Dermis microvascular lymphatic vessel endothelial cell (primary cell): Measurements from ENCODE around the gene FUNDC2. TPM values are rescaled to one million over a fixed set of nuclear protein-coding genes. Genes with fewer than 3 reads are reported as not detected.

Source experiments
- DNase-seq, 2 donors: peaks; one replicate each; pipeline versions ENCODE4 v3.0.0 to v3.0.0-alpha.2; 2010; ENCODE audit warnings: low read depth in 2 of 2
- total RNA-seq: library from RNA; depleted of rRNA; stranded (reverse); fragments of >200 nt; gene quantifications from 2 replicates; pipeline ENCODE4 v1.2.1, GENCODE V29; 2014

Gene FUNDC2
- total RNA-seq, 1 donor from 2014 or later = 39.8 TPM

DNA sequence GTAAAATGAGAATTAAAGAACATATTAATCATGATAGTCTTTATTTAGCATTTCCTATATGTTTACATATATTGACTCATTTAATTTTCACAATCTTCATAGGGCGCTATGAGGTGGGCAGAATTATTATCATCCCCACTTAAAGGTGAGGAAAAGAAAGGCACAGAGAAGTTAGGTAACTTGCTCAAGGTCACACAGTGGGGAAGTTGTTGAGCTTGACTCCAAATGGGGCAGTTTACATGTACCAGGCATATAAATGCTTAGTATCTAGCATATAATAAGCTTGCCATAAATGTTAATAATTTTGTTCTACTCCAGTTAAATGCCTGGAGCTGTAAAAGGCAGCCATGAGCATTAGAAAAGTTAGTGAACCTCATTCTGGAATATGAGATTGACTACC is 42.8 kb downstream of the FUNDC2 start:
- DNase-seq = no peak

DNA sequence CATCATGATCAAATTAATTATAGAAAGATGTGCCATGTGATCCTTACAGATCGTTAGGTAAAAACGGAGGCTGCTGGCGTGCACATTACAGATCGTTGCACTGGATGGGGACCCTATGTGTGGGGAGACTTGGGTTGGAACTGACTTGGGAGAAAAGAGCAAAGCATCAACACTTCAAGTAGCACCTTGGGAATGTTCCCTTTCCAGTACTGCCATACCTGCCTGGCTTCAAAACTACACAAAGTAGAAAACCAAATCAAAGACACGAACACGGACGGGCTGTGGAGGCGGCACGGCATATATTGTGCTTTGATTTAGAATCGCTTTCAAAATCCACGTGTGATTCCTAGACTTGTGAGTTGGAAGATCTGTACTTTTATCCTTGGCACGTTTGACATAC is 43.4 kb downstream of the FUNDC2 start:
- DNase-seq = peak in 1 of 2 donors; percentile 0

DNA sequence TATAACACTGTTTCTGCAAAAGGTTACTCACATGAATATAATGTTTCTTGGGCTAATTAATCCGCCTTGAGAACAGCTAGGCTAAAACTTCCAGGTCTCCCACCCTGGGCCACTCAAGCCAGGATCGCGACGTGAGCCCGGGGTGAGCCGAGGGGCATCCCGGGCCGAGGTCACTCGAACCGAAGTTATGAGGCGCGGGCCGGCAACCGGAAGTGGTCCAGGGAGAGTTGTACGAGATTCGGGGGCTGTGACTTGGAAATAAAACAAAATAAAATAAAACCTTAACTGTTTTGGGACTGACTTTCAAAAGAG is 44.0 kb downstream of the FUNDC2 start:
- peak in 1 of 2 donors; percentile 1 for DNase-seq

DNA sequence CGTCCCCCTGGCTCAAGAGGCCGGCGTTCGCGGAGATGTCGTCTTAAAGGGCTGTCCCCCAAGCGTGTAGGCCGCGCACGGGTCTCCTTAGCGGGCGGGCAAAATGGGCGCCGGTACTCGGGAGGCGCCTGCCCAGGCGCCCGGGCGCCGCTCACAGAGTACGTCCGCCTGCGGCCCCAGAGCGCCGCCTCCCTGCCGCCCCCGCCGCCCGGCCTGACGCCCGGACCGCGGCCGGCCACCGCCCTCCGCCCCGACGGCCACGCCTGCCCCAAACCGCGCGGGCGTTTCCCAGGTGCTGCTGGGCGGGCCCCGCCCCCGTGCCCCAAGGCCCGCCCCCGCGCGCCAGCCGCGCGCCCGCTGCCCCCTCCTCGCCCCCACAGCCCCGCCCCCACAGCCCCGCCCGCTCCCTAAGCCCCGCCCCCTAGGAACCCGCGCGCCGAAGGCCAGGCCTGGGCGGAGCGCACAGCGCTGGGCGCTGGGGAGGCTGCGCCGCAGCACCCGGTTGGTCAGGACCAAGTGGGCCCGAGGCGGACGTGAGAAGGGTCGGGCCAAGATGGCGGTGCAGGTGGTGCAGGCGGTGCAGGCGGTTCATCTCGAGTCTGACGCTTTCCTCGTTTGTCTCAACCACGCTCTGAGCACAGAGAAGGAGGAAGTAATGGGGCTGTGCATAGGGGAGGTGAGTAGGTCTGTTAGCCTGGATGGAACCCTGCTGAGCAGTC is 44.5 kb downstream of the FUNDC2 start, which contains the start of the genes BRCC3, CMC4 and MTCP1:
BRCC3 (plus strand) TSS at position 534 of the 719 bp plus-strand sequence; CDS start at position 554, 20 bp downstream.
CMC4 (minus strand) TSS at position 162 of the 719 bp plus-strand sequence. CDS start 7,113 bp downstream, outside the sequence.
MTCP1 (minus strand) TSS at position 162 of the 719 bp plus-strand sequence. CDS start 5,126 bp downstream, outside the sequence.
- DNase-seq = peak; percentile 62 to 86

DNA sequence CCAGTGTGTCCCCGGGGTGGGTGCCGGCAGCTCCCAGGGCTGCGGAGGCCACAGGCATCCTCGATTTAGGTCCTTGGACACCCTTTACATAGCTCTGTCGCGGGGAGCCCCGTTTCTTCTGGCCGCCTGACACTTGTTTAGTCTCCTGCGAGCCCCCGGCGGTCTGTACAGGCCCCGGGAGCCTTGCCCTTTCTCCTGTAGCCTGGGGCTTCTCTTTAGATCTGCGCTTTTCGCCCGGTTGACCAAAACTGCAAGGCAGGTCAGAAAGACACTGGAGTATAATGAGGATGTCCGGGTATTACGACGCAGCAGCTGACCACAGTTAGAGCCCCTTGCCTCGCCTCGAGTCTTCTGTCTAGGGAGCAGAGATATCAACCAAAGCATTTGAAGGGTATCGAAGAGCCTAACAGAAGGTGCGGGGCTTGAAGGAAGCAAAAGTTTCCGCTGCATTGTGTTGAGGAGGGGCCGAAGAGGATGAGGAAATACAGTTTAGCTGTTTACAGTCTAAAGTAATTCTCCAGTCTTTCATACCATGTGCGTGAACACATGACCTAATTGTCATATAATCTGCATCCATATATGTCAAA is 45.1 kb downstream of the FUNDC2 start:
- DNase-seq = peak in 1 of 2 donors; percentile 24

DNA sequence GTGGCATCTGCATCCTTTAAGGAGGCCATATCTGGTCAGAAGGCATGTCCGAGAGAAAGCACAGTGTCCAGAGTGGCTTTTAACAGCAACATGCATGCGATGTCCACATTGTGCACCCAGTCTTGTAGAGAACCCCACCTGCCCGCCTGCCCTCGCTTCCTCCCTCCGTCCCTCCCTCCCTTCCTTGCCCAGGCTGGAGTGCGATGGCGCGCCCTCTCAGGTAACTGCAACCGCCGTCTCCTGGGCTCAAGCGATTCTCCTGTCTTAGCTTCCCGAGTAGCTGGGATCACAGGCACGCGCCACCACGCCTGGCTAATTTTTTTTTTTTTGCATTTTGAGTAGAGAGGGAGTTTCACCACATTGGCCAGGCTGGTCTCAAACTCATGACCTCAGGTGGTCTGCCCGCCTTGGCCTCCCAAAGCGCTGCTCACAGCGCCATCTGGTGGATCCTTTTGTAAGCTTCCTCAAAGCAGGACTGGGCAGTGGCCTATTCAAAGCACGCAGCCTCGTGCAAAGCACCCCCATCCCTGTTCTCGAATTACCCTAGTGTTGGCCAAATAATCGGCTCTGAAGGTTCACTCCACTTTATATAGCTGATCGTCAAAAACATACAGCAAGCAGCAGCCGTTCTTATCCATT is 59.7 kb downstream of the FUNDC2 start:
- no peak for DNase-seq

DNA sequence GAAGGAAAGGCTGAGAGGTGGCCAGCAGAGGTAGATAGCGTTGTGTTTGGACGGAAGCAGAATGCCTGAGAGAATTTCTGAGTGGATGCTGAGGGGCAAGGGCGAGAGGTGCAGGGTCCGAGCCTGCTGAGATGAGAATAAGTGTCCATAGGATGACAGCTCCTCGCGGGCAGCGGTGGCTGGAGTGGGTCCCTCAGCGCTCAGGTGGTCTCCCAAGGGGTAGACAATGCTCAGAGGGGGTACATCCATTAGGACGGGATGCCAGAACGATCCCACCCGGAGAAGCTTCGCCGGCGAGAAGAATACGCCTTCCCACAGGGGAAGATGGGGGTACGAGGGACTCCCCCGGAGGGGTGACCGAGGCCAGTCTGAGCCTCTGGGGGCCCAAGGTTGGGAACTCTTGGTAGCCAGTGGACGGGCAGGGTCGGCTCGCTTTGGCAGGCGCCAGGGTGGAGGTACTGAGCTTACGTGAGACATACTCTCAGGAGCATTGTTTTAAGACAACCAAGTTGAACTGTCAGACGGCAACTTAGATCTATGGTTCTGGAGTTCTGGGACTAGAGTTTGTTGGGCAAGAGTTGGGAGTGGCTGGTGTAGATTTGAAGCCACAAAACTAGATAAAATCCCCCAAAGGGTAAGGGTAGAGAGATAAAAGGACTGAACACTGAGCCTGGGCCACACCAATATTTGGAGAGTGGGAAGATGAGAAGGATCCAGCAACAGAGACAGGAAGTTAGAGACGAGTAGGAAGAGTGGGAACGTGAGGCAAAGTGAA is 60.5 kb downstream of the FUNDC2 start:
- no peak for DNase-seq

DNA sequence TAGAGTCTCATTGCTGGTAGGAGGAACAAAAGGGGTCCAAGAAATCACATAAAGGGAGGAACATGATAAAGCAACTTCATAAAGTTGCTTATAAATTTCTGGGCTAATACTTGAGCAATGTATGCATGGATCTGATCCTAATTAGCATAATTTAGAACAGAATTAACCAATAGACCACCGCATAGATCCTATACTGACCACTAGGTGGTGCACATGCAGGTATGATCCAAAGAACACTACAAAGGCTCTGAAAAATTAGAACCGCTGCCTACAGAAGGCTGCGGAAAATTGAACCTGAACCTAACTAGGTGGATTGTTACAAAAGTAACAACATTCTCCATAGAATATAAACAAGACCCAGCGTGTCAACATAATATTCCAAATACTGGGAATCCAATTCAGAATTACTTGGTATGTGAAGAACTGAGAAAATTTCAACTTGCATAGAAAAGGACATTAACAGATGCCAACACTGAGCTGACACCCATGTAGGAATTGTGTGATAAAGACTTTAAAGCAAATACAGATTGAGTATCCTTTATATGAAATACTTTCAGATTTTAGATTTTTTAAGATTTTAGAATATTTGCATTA is 67.9 kb downstream of the FUNDC2 start:
- DNase-seq = peak in 1 of 2 donors; percentile 39

DNA sequence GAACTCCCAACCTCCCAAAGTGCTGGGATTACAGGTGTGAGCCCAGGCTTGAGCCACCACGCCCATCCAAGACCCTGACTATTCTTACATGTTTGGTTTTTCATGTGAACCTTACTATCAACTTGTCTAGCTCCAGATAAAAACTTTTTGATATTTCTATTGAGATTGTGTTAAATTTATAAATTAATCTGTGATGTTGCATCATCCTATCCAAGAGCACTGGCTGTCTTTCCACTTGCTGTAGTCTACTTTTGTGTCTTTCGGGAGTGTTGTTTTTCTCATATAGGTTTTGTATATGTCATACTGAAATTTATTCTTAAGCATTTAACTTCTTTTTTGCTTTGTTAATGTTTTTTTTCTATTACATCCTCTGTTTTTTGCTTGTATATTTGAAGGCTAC is 79.3 kb downstream of the FUNDC2 start:
- no peak for DNase-seq

DNA sequence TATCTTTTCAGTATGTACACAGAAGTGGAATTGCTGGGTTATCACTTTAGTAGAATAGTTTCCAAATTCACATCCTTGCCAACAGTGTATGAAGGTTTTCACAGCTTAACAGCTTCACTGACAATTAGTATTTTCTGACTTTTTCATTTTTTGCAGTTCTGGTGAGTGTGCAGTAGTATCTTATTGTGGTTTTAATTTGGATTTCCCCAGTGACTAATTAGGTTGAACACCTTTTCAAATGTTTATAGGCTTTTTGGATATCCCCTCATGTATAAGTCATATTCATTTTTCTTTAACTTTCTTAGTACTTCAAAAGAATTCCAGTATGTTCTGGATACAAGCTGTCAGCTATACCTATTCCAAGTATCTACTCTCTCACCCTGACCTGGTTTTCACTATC is 81.8 kb downstream of the FUNDC2 start:
- no peak for DNase-seq

Other genes with a start within 250 kb of the FUNDC2 start
- 23.6 and 28.1 TPM in 2 replicates for gene MPP1, start 221.4 kb upstream of the FUNDC2 start, total RNA-seq
- gene SMIM9, start 192.2 kb upstream of the FUNDC2 start, total RNA-seq = not detected in 2 replicates
- 0.51 and 2.8 TPM in 2 replicates for gene F8A1, start 140.5 kb upstream of the FUNDC2 start, total RNA-seq
- 8.9 and 31.0 TPM in 2 replicates for gene F8, start 4.1 kb upstream of the FUNDC2 start, total RNA-seq
- 8.3 and 9.0 TPM in 2 replicates for gene CMC4, start 44.3 kb downstream of the FUNDC2 start, total RNA-seq
- 11.5 and 18.4 TPM in 2 replicates for gene MTCP1, start 44.3 kb downstream of the FUNDC2 start, total RNA-seq
- gene BRCC3, start 44.7 kb downstream of the FUNDC2 start, total RNA-seq = 10.0 and 11.9 TPM in 2 replicates
- gene VBP1, start 189.6 kb downstream of the FUNDC2 start, total RNA-seq = 33.9 and 54.3 TPM in 2 replicates
- 0.13 and 0.26 TPM in 2 replicates for gene RAB39B, start 237.6 kb downstream of the FUNDC2 start, total RNA-seq